HepG2 (cell line): ENCODE results near the gene PLIN3. TPM values are rescaled to one million over a fixed set of nuclear protein-coding genes. Genes with fewer than 3 reads are reported as not detected.

Experiments
- ATAC-seq: fragments of 200-7000 bp; cut with Tn5 transposase; 3 replicates; pipeline ENCODE4 v1.9.1; 2020; ENCODE audit warnings: mild to moderate bottlenecking, moderate library complexity
- BruUV-seq: library from RNA; stranded (reverse); fragments of 400-500 nt; replicated peaks from 2 replicates; lab custom pipeline; 2021; lab: Mats Ljungman, UMichigan
- CTCF ChIA-PET: fragments of 300-600 bp; formaldehyde crosslinking; extraction: SDS; loops from one replicate; lab custom pipeline; 2021; ENCODE audit warnings: low total read pairs, inconsistent platforms, low intra/inter-chr PET ratio; lab: Yijun Ruan, JAX
- POLR2A ChIA-PET: fragments of 350-600 bp; sonication (Branson Sonifier 250); formaldehyde crosslinking; loops from one replicate; lab custom pipeline; 2020; ENCODE audit warnings: antibody characterized with exemption, inconsistent platforms; lab: Yijun Ruan, JAX
- DNase-seq: peaks from one replicate; pipeline ENCODE4 v3.0.0-alpha.2; 2015; ENCODE audit warnings: low spot score
- FAIRE-seq: peaks from 3 replicates; lab custom pipeline; 2011; peaks lifted over from hg19 to GRCh38; lab: Jason Lieb, UNC
- H2AFZ ChIP-seq: one replicate; pipeline ENCODE4 v1.6.1; 2011; ENCODE audit warnings: low read length, inconsistent platforms
- H3K27ac ChIP-seq: fragments of 300-600 bp; 3 replicates; pipeline ENCODE4 v1.8.0; 2011; ENCODE audit warnings: mixed run types, mild to moderate bottlenecking, mixed read lengths, low read length, inconsistent platforms; ENCODE audit not compliant: insufficient read depth; ENCODE audit errors: extremely low read length
- H3K27me3 ChIP-seq, 2 experiments: fragments of 200-600 bp in 1 of 2; 2 replicates in 1 of 2; 3 replicates in 1 of 2; pipeline versions ENCODE4 v1.6.0 to v1.8.0; 2011; ENCODE audit warnings: low read length in 2 of 2, mild to moderate bottlenecking in 2 of 2, moderate library complexity in 2 of 2, inconsistent platforms in 1 of 2; ENCODE audit not compliant: insufficient read depth in 2 of 2, control insufficient read depth in 1 of 2
- H3K36me3 ChIP-seq, 2 experiments: fragments of 200-600 bp in 1 of 2; replicated peaks in 1 of 2; 2 replicates in 1 of 2; 3 replicates in 1 of 2; pipeline versions ENCODE4 v1.5.1 to v1.8.0; 2011; ENCODE audit warnings: low read length in 2 of 2, inconsistent platforms in 1 of 2; ENCODE audit not compliant: insufficient read depth in 2 of 2, control insufficient read depth in 1 of 2
- H3K4me1 ChIP-seq: 2 replicates; pipeline ENCODE4 v1.5.1; 2012; ENCODE audit warnings: low read length, inconsistent platforms; ENCODE audit not compliant: insufficient read depth
- H3K4me2 ChIP-seq: 2 replicates; pipeline ENCODE4 v1.6.0; 2011; ENCODE audit warnings: low read depth, low read length, inconsistent platforms
- H3K4me3 ChIP-seq, 3 experiments: fragments of 200-600 bp in 1 of 3; sonication (generic), shearing (Covaris generic) in 1 of 3; replicated peaks in 1 of 3; 2 replicates each; pipeline ENCODE4 v1.5.1; 2011 to 2016; ENCODE audit warnings: low read length in 3 of 3, inconsistent platforms in 2 of 3, low read depth in 2 of 3, mild to moderate bottlenecking in 2 of 3, control low read depth in 1 of 3, mixed read lengths in 1 of 3; ENCODE audit not compliant: insufficient read depth in 1 of 3
- H3K79me2 ChIP-seq: one replicate; pipeline ENCODE4 v1.6.1; 2011; ENCODE audit warnings: low read length, inconsistent platforms; ENCODE audit not compliant: insufficient read depth
- H3K9ac ChIP-seq: 2 replicates; pipeline ENCODE4 v1.6.0; 2011; ENCODE audit warnings: mild to moderate bottlenecking, low read depth, low read length, inconsistent platforms; ENCODE audit not compliant: insufficient read depth
- H3K9me3 ChIP-seq: 2 replicates; pipeline ENCODE4 v1.5.1; 2012; ENCODE audit warnings: mild to moderate bottlenecking, low read length
- H4K20me1 ChIP-seq: 2 replicates; pipeline ENCODE4 v1.6.0; 2011; ENCODE audit warnings: inconsistent platforms, mild to moderate bottlenecking, low read length, moderate library complexity; ENCODE audit not compliant: insufficient read depth
- ARNTL ChIP-seq: sonication (generic); formaldehyde crosslinking; IDR thresholded peaks from 2 replicates; pipeline ENCODE4 v1.4.0; 2020; ENCODE audit warnings: mild to moderate bottlenecking, missing genetic modification reagents
- DMAP1 ChIP-seq: IDR thresholded peaks from 2 replicates; pipeline ENCODE4 v1.6.1; 2016
- HOXA3 ChIP-seq: sonication (generic); formaldehyde crosslinking; IDR thresholded peaks from 2 replicates; pipeline ENCODE4 v1.5.0; 2020; ENCODE audit warnings: missing genetic modification reagents
- KDM1A ChIP-seq: IDR thresholded peaks from 2 replicates; pipeline ENCODE4 v1.6.1; 2016; ENCODE audit warnings: missing compliant biosample characterization
- MAZ ChIP-seq, 2 experiments: sonication (generic) in 1 of 2; formaldehyde crosslinking in 1 of 2; IDR thresholded peaks; 2 replicates each; pipeline versions ENCODE4 v1.5.0 to v1.6.1; 2012 to 2020; ENCODE audit warnings: low read depth in 2 of 2, mild to moderate bottlenecking in 2 of 2, borderline replicate concordance in 1 of 2, improper control_type of control experiment in 1 of 2, low read length in 1 of 2, missing genetic modification reagents in 1 of 2, moderate library complexity in 1 of 2
- MLLT10 ChIP-seq: sonication (generic); formaldehyde crosslinking; IDR thresholded peaks from 2 replicates; pipeline ENCODE4 v1.4.0; 2020; ENCODE audit warnings: missing genetic modification reagents
- ZFYVE20 ChIP-seq: sonication (generic); formaldehyde crosslinking; IDR thresholded peaks from 2 replicates; pipeline ENCODE4 v1.8.0; 2023; ENCODE audit warnings: low read depth, mild to moderate bottlenecking, moderate library complexity, missing genetic modification reagents, borderline replicate concordance
- ZNF138 ChIP-seq: sonication (generic); formaldehyde crosslinking; IDR thresholded peaks from 2 replicates; pipeline ENCODE4 v1.5.0; 2020; ENCODE audit warnings: mild to moderate bottlenecking, low read depth, missing genetic modification reagents
- ZNF615 ChIP-seq: sonication (generic); formaldehyde crosslinking; IDR thresholded peaks from 2 replicates; pipeline ENCODE4 v1.5.0; 2020; ENCODE audit warnings: mild to moderate bottlenecking, missing genetic modification reagents, borderline replicate concordance
- ZNF768 ChIP-seq: sonication (generic); formaldehyde crosslinking; IDR thresholded peaks from 2 replicates; pipeline ENCODE4 v1.4.0; 2020; ENCODE audit warnings: missing genetic modification reagents
- ZSCAN25 ChIP-seq: sonication (generic); formaldehyde crosslinking; IDR thresholded peaks from 2 replicates; pipeline ENCODE4 v1.8.0; 2022; ENCODE audit warnings: mild to moderate bottlenecking, missing genetic modification reagents
- ZSCAN29 ChIP-seq: sonication (generic); formaldehyde crosslinking; conservative IDR thresholded peaks from 2 replicates; pipeline ENCODE4 v1.4.0; 2020; ENCODE audit warnings: mild to moderate bottlenecking, missing genetic modification reagents
- WGBS: methylation state at CpG from one replicate; pipeline ENCODE4 v1.1.6; 2017; ENCODE audit warnings: low lambda C conversion rate; 5-methylcytosine and 5-hydroxymethylcytosine counted together
- in situ Hi-C: cut with HindIII; loops from 2 replicates; pipeline ENCODE4 v1.10.0; 2017; ENCODE audit warnings: low pct_unique_long_range_greater_than_20kb; ENCODE audit not compliant: extremely low pct_ligation_motif_present
- intact Hi-C: fragments of 100-400 bp; cut with micrococcal nuclease; formaldehyde crosslinking; loops from one replicate; pipeline ENCODE4 v1.10.0; 2022; ENCODE audit not compliant: unreplicated experiment
- polyA plus RNA-seq, 8 experiments: library from polyadenylated mRNA; depleted of rRNA in 3 of 8; stranded (reverse) in 7 of 8; unstranded in 1 of 8; fragments of >200 nt; fragmentation: Illumina TruSeq in 4 of 8; extraction: Trizol in 4 of 8; gene quantifications; 2 replicates each; pipeline versions ENCODE4 v1.2.1 to v1.2.3, GENCODE V29; 2011 to 2016; ENCODE audit warnings: low read depth in 4 of 8, missing spikeins in 1 of 8, mixed read lengths in 1 of 8; ENCODE audit not compliant: insufficient read depth in 1 of 8
- total RNA-seq, 5 experiments: library from RNA; depleted of rRNA; stranded (reverse); fragments of >200 nt; fragmentation: Illumina TruSeq; extraction: Trizol; gene quantifications; 2 replicates each; pipeline ENCODE4 v1.2.3, GENCODE V29; 2016; ENCODE audit warnings: low read depth in 1 of 5
- TF ChIP-seq, protein P1 (sequence below): sonication (generic); formaldehyde crosslinking; IDR thresholded peaks from 2 replicates; pipeline ENCODE4 v1.4.0; 2020; ENCODE audit warnings: missing genetic modification reagents
- TF ChIP-seq, protein P2 (sequence below): IDR thresholded peaks from 2 replicates; pipeline ENCODE4 v1.6.1; 2018; ENCODE audit warnings: missing genetic modification reagents, mild to moderate bottlenecking, missing compliant biosample characterization

PLIN3 gene
- total and polyA plus RNA-seq, 2 of the 13 experiments (the other 11 are each of a cell fraction or from before 2014, with no cell fraction given), result 49.3 to 57.9 TPM

DNA sequence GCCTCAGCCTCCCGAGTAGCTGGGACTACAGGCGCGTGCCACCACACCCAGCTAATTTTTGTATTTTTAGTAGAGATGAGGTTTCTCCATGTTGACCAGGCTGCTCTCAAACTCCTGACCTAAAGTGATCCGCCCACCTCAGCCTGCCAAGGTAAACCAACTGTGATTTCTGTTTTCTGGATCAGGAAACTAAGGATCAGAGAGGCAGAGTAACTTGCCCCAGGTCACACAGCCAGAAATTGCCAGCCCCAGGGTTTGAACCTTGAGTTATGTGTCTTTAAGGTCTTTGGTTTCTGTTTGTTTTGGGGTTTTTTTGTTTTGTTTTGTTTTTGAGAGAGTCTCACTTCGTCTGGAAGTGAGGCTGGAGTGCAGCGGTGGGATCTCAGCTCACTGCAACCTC, 4.2 kb upstream of the PLIN3 start:
- 0 out of 2 replicates have a peak, but pooled peaks cover 2% of the 10 kb centered on the region for H4K20me1 ChIP-seq
- ChIA-PET CTCF (interaction anchor here (3.4 kb wide), 1 partner anchor 40 kb away, joined by 37 read pairs; no protein-coding TSS in a partner anchor), POLR2A (interaction anchor here (1.5 to 1.7 kb wide), 2 partner anchors 40 to 61 kb away, joined by 5 to 9 read pairs; no protein-coding TSS in a partner anchor)

DNA sequence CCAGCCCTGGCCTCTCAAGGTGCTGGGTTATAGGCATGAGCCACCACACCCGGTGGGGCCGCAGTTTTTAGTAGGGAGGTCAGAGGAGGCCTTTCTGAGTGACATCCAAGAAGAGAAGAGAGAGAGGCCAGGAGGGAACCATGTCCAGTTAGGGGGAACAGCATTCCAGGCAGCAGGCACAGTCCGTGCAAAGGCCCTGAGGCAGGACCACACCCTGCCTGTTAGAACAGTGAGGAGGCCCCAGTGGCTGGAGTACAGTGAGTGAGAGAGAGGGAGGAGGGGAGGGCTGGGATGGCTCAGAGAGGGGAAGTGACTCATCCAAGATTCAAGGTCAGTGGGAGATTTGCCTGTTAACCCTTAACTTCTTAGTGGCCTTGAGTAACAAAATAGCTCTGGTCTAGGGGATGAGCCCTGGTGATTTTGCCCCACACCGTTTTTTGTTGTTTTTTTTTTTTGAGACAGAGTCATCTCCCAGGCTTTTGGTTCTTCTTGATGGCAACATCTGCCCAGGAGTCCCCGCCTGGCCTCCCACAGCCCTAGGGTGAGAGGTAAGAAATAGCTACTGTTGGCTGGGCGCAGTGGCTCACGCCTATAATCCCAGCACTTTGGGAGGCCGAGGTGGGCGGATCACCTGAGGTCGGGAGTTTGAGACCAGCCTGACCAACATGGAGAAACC, 2.7 kb upstream of the PLIN3 start:
- Histone ChIP-seq H3K79me2 (peaks cover 15% of the 10 kb centered on the region), H3K4me3 (peak overlapping the region; percentile 19 to 34 (median 24); a peak in 2 of 6 replicates), H3K9me3 (no peaks in the 10 kb centered on the region), H3K4me1 (peaks cover 54% of the 10 kb centered on the region), H2AFZ (no peak overlapping the region), H3K4me2 (peak overlapping the region; percentile 57), H3K27me3 (no peaks in the 10 kb centered on the region; a peak in 1 of 5 replicates), H4K20me1 (peaks cover 8% of the 10 kb centered on the region; the same call in 1 of the 2 replicates), H3K36me3 (no peaks in the 10 kb centered on the region), H3K27ac (peak overlapping the region; percentile 70), H3K9ac (peak overlapping the region; percentile 38; the same call in 1 of the 2 replicates)
- peak; percentile 92 for FAIRE-seq
- ATAC-seq, result peak; percentile 81
- CTCF ChIA-PET, result interaction anchor here (1.4 kb wide), 1 partner anchor 42 kb away, joined by 3 read pairs; no protein-coding TSS in a partner anchor
- no TSS peak for BruUV-seq
- intact Hi-C loops, result no loop called here
- POLR2A ChIA-PET, result interaction anchor here (0.6 to 2.3 kb wide), 12 partner anchors 25 to 102 kb away, joined by 3 to 9 read pairs (median 4); partner anchors contain the start of genes FEM1A and KDM4B
- DNase-seq, result peak; percentile 98
- in situ Hi-C loops, result loop anchor here (5.0 to 10.0 kb wide), 2 partner anchors 42 to 165 kb away; no protein-coding TSS in a partner anchor
- 7% methylated on average over 10 of the region's 10 CpGs for WGBS
- TF ChIP-seq KDM1A (CRISPR knock-in tag) (peak; percentile 100), ZSCAN25 (CRISPR knock-in tag) (peak; percentile 73; the same call in 1 of the 2 replicates), ZSCAN29 (no peak), ZNF138 (no peak), MLLT10 (no peak), ZFYVE20 (CRISPR knock-in tag) (no peak), ZNF615 (no peak), ARNTL (CRISPR knock-in tag) (peak; percentile 22; the same call in 1 of the 2 replicates), MAZ (IDR thresholded peaks at IDR 0.05; ENCODE audit: borderline replicate concordance, low read depth, low read length) (peak; percentile 95), MAZ (CRISPR knock-in tag; IDR thresholded peaks at IDR 0.05; ENCODE audit: low read depth) (peak; percentile 35; the same call in 1 of the 2 replicates), HOXA3 (CRISPR knock-in tag) (peak; percentile 80; the same call in 1 of the 2 replicates)
- TF ChIP-seq, protein P1, sequence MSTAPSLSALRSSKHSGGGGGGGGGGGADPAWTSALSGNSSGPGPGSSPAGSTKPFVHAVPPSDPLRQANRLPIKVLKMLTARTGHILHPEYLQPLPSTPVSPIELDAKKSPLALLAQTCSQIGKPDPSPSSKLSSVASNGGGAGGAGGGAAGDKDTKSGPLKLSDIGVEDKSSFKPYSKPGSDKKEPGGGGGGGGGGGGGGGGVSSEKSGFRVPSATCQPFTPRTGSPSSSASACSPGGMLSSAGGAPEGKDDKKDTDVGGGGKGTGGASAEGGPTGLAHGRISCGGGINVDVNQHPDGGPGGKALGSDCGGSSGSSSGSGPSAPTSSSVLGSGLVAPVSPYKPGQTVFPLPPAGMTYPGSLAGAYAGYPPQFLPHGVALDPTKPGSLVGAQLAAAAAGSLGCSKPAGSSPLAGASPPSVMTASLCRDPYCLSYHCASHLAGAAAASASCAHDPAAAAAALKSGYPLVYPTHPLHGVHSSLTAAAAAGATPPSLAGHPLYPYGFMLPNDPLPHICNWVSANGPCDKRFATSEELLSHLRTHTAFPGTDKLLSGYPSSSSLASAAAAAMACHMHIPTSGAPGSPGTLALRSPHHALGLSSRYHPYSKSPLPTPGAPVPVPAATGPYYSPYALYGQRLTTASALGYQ (CRISPR knock-in tag), result 0 out of 2 replicates have a peak, but pooled peaks have one; percentile 66
- TF ChIP-seq, protein P2, sequence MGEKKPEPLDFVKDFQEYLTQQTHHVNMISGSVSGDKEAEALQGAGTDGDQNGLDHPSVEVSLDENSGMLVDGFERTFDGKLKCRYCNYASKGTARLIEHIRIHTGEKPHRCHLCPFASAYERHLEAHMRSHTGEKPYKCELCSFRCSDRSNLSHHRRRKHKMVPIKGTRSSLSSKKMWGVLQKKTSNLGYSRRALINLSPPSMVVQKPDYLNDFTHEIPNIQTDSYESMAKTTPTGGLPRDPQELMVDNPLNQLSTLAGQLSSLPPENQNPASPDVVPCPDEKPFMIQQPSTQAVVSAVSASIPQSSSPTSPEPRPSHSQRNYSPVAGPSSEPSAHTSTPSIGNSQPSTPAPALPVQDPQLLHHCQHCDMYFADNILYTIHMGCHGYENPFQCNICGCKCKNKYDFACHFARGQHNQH, result peak; percentile 81

More for the DNA sequence above, 4.2 kb upstream of the PLIN3 start:
- no peak overlapping the region for H3K27ac ChIP-seq
- H3K9ac ChIP-seq, result no peak overlapping the region
- intact Hi-C loops (loop anchor here (1.0 kb wide), 4 partner anchors 20 to 160 kb away; no protein-coding TSS in a partner anchor), in situ Hi-C loops (loop anchor here (5.0 to 10.0 kb wide), 2 partner anchors 41 to 163 kb away; no protein-coding TSS in a partner anchor)
- no peaks in the 10 kb centered on the region; a peak in 1 of 5 replicates for H3K27me3 ChIP-seq
- WGBS, result 76% methylated on average over 6 of the region's 6 CpGs
- peaks cover 46% of the 10 kb centered on the region for H3K4me1 ChIP-seq
- peaks cover 6% of the 10 kb centered on the region for H3K79me2 ChIP-seq
- no TSS peak for BruUV-seq
- H3K36me3 ChIP-seq, result no peaks in the 10 kb centered on the region
- no peak for FAIRE-seq
- TF ChIP-seq ZNF768 (CRISPR knock-in tag) (peak; percentile 91), DMAP1 (CRISPR knock-in tag) (no peak)
- TF ChIP-seq, all 625 proteins: peak for 1
- Histone ChIP-seq H3K4me2 (no peak overlapping the region), H3K9me3 (no peaks in the 10 kb centered on the region), H3K4me3 (no peak overlapping the region), H2AFZ (no peak overlapping the region)
- ATAC-seq, result no peak
- DNase-seq, result no peak
